Activated T-cell treated with anti-CD3 and anti-CD28 coated beads for 24 hours (primary cell): Measurements from ENCODE around the gene IRF7.

Experiments
- DNase-seq: peaks from one replicate; pipeline ENCODE4 v3.0.0-alpha.2; 2020; ENCODE audit warnings: low read depth

The IRF7 gene

GRCh38 chr11:620935-621814 lies 5.4 kb upstream of the IRF7 start:
- no peak for DNase-seq

DNA sequence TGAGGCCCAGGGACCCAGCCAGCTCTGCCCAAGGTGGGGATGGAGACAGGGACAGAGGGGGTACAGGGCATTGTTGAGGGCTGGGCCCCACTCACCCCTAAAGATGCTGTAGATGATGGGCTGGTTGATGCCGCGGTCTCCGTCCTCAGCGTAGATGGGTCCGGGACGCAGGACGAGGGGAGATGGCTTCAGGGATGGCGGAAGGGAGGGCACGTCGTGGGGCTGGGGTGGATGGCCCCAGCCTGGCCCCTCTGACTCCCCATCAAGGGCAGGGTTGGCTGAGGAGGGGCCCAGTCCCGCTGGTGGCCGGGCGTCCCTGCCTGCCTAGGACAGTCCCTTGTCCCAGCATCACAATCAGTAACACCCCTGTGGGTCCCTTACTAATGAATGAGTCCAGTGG lies 4.5 kb upstream of the IRF7 start:
- DNase-seq = no peak

- no peak for DNase-seq
These were observed 3.9 kb upstream of the IRF7 start for GRCh38 chr11:619628-620050.

GRCh38 chr11:618856-619627 lies 3.3 kb upstream of the IRF7 start:
- no peak for DNase-seq

- no peak for DNase-seq
These were observed 2.3 kb upstream of the IRF7 start for GRCh38 chr11:617912-618682.

- no peak for DNase-seq
These were observed 1.6 kb upstream of the IRF7 start for GRCh38 chr11:617199-617911.

GRCh38 chr11:616320-617198 lies 809 bp upstream of the IRF7 start:
- DNase-seq = no peak

- DNase-seq = no peak
These were observed 887 bp downstream of the IRF7 start for GRCh38 chr11:614623-615503.

- no peak for DNase-seq
These were observed 1.6 kb downstream of the IRF7 start for GRCh38 chr11:614021-614622.

- DNase-seq = peak; percentile 67
These were observed 2.3 kb downstream of the IRF7 start for GRCh38 chr11:613369-613968.

DNA sequence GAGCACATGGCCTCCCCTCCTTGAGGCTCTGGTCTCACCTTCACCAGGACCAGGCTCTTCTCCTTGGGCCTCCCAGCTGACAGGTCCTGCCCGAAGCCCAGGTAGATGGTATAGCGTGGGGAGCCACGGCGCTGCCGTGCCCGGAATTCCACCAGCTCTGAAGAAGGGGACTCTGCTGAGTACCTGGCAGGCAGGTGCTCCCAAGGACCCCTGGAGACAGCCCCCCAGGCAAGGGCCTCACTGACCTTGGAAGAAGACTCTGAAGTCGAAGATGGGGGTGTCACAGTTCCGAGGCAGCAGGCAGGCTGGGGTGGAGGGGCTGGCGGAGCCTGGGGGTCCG lies 2.8 kb downstream of the IRF7 start:
- no peak for DNase-seq

DNA sequence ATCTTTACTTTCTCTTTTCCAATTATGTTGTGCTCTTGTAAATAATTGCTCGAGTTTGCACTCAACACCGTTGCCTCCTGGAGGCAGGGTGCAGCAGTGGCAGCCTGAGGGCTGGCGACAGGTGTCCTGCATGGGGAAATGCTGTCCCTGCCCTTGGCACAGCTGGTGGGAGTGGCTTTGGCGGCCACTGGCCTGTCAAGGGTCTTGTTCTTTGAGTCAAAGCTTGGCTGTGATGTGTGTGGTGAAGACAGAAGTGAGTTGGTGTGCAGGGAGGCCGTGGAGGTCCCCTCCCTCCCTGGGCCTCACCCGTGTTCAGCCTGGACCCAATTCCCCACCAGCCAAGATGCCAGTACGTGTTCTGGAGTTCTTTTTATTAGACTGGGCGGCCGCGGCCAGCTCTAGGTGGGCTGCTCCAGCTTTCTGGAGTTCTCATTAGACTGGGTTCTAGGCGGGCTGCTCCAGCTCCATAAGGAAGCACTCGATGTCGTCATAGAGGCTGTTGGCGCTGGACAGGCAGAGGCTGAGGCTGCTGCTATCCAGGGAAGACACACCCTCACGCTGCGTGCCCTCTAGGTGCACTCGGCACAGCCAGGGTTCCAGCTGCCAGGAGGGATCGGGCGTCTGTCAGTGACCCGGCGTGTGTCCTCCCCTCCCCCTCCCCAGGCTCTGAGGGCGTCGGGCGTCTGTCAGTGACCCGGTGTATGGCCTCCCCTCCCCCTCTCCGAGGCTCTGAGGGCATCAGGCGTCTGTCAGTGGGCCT lies 3.4 kb downstream of the IRF7 start:
- DNase-seq = no peak

- DNase-seq = no peak
These were observed 4.5 kb downstream of the IRF7 start for GRCh38 chr11:611001-611996.

GRCh38 chr11:610146-610801 lies 5.5 kb downstream of the IRF7 start:
- DNase-seq = no peak

DNA sequence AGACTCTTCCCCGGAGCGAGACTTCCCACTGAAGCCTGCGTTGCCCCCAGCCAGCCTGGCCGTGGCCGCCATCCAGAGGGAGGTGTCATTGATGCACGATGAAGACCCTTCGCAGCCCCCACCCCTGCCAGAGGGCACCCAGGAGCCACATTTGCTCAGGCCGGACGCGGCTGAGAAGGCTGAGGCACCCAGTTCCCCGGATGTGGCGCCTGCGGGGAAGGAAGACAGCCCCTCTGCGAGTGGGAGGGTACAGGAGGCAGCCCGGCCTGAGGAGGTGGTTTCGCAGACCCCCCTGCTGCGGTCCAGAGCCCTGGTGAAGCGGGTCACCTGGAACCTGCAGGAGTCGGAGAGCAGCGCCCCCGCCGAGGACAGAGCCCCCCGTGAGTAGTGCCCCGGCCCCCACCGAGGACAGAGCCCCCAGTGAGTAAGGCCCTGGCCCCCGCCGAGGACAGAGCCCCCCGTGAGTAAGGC lies 6.4 kb downstream of the IRF7 start:
- DNase-seq = no peak

DNA sequence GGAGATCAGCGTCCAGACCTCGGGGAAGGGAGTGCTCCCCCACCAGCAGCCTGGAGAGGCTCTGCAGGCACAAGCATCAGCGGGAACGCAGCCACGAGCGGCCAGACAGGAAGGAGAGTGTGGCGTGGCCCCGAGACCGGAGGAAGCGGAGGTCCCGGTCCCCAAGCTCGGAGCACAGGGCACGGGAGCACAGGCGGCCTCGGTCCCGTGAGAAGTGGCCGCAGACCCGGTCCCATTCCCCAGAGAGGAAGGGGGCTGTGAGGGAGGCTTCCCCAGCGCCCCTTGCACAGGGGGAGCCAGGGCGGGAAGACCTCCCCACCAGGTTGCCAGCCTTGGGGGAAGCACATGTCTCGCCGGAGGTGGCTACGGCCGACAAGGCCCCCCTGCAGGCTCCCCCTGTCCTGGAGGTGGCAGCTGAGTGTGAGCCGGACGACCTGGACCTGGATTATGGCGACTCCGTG lies 6.9 kb downstream of the IRF7 start:
- DNase-seq = no peak
